A549 (cell line): ENCODE data around the gene MAPK11. TPM values are rescaled to one million over a fixed set of nuclear protein-coding genes. Genes with fewer than 3 reads are reported as not detected.

Source experiments
- ATAC-seq, 2 experiments: fragments of 200-7000 bp in 1 of 2; fragments of >200 bp in 1 of 2; cut with Nextera tagmentation in 1 of 2; cut with Tn5 transposase in 1 of 2; 3 replicates each; pipeline versions ENCODE4 v1.8.0 to v1.9.1; 2018 to 2020; ENCODE audit warnings: mild to moderate bottlenecking in 1 of 2, moderate library complexity in 1 of 2
- CTCF ChIA-PET: fragments of 300-600 bp; sonication (Branson Sonifier 250); formaldehyde crosslinking; extraction: SDS; loops from one replicate; lab custom pipeline; 2021; ENCODE audit warnings: antibody characterized with exemption, inconsistent platforms; lab: Yijun Ruan, JAX
- POLR2A ChIA-PET: fragments of 350-600 bp; formaldehyde crosslinking; extraction: SDS; loops from one replicate; lab custom pipeline; 2021; ENCODE audit warnings: antibody characterized with exemption, inconsistent platforms; lab: Yijun Ruan, JAX
- DNase-seq, 2 experiments: peaks; one replicate each; pipeline versions ENCODE4 v3.0.0 to v3.0.0-alpha.2; 2011 to 2016; ENCODE audit warnings: low read depth in 1 of 2, low spot score in 1 of 2
- FAIRE-seq: peaks from 2 replicates; lab custom pipeline; 2011; peaks lifted over from hg19 to GRCh38; lab: Jason Lieb, UNC
- H3K27ac ChIP-seq, 2 experiments: fragments of >200 bp; sonication (Bioruptor Twin); formaldehyde crosslinking; 3 replicates each; pipeline ENCODE4 v1.5.1; 2016 to 2017
- H3K4me1 ChIP-seq: fragments of >200 bp; sonication (Bioruptor Twin); formaldehyde crosslinking; 3 replicates; pipeline ENCODE4 v1.6.1; 2016
- H3K4me2 ChIP-seq: fragments of >200 bp; sonication (Bioruptor Twin); formaldehyde crosslinking; 3 replicates; pipeline ENCODE4 v1.6.1; 2016
- H3K4me3 ChIP-seq: fragments of >200 bp; sonication (Bioruptor Twin); formaldehyde crosslinking; 3 replicates; pipeline ENCODE4 v1.5.1; 2016
- H3K9me3 ChIP-seq: fragments of >200 bp; sonication (Bioruptor Twin); formaldehyde crosslinking; 3 replicates; pipeline ENCODE4 v1.6.1; 2016
- ATOH8 ChIP-seq: fragments of 250-450 bp; sonication (Bioruptor Pico); IDR thresholded peaks from 2 replicates; pipeline ENCODE4 v1.5.0; 2020; ENCODE audit warnings: low read depth, mild to moderate bottlenecking, moderate library complexity
- BCL3 ChIP-seq: fragments of >200 bp; sonication (Bioruptor Twin); formaldehyde crosslinking; IDR thresholded peaks from 3 replicates; pipeline ENCODE4 v1.6.1; 2016
- CTCF ChIP-seq: fragments of >200 bp; sonication (Bioruptor Twin); formaldehyde crosslinking; IDR thresholded peaks from 3 replicates; pipeline ENCODE4 v1.5.1; 2016
- ELK1 ChIP-seq: fragments of 150-350 bp; IDR thresholded peaks from 2 replicates; pipeline ENCODE4 v1.6.1; 2014; ENCODE audit warnings: low read depth, mild to moderate bottlenecking, low read length
- ESRRA ChIP-seq: fragments of 150-350 bp; IDR thresholded peaks from 2 replicates; pipeline ENCODE4 v1.6.1; 2014; ENCODE audit warnings: mild to moderate bottlenecking, low read length, borderline replicate concordance
- FOXS1 ChIP-seq: fragments of 250-450 bp; sonication (Bioruptor Pico); IDR thresholded peaks from 2 replicates; pipeline ENCODE4 v1.5.0; 2020; ENCODE audit warnings: mild to moderate bottlenecking, moderate library complexity
- HES2 ChIP-seq: fragments of >200 bp; sonication (Bioruptor Twin); formaldehyde crosslinking; IDR thresholded peaks from 2 replicates; pipeline ENCODE4 v1.6.1; 2016
- HMGXB4 ChIP-seq: fragments of 250-450 bp; sonication (Bioruptor Pico); IDR thresholded peaks from 2 replicates; pipeline ENCODE4 v1.5.0; 2021; ENCODE audit warnings: mild to moderate bottlenecking, moderate library complexity, borderline replicate concordance
- MYC ChIP-seq: IDR thresholded peaks from 2 replicates; pipeline ENCODE4 v1.6.1; 2012; ENCODE audit warnings: mild to moderate bottlenecking, inconsistent platforms, low read length, improper control_type of control experiment, borderline replicate concordance
- PBX3 ChIP-seq: IDR thresholded peaks from 2 replicates; pipeline ENCODE4 v1.6.1; 2012
- POLR2AphosphoS2 ChIP-seq: conservative IDR thresholded peaks from 2 replicates; pipeline ENCODE4 v1.6.1; 2012; ENCODE audit warnings: low read length, improper control_type of control experiment, inconsistent platforms
- RAD21 ChIP-seq, 2 experiments: fragments of >200 bp in 1 of 2; sonication (Bioruptor Twin) in 1 of 2; formaldehyde crosslinking in 1 of 2; IDR thresholded peaks in 1 of 2; conservative IDR thresholded peaks in 1 of 2; 2 replicates in 1 of 2; 3 replicates in 1 of 2; pipeline ENCODE4 v1.6.1; 2012 to 2018; ENCODE audit warnings: inconsistent platforms in 1 of 2
- RARB ChIP-seq: fragments of 250-450 bp; sonication (Bioruptor Pico); IDR thresholded peaks from 2 replicates; pipeline ENCODE4 v1.8.0; 2021; ENCODE audit warnings: mild to moderate bottlenecking, moderate library complexity
- RCOR1 ChIP-seq: fragments of 150-350 bp; IDR thresholded peaks from 2 replicates; pipeline ENCODE4 v1.6.1; 2014; ENCODE audit warnings: antibody characterized with exemption, low read length, low read depth
- RFX5 ChIP-seq: fragments of 450-650 bp; IDR thresholded peaks from 2 replicates; pipeline ENCODE4 v1.7.1; 2014; ENCODE audit warnings: antibody characterized with exemption, mild to moderate bottlenecking, moderate library complexity
- SREBF2 ChIP-seq: fragments of 450-650 bp; IDR thresholded peaks from 2 replicates; pipeline ENCODE4 v1.6.1; 2014; ENCODE audit warnings: mild to moderate bottlenecking, moderate library complexity
- TFCP2L1 ChIP-seq: fragments of 250-450 bp; sonication (Bioruptor Pico); IDR thresholded peaks from 2 replicates; pipeline ENCODE4 v1.5.0; 2021; ENCODE audit warnings: mild to moderate bottlenecking
- ZC3H11A ChIP-seq: fragments of 450-650 bp; IDR thresholded peaks from 2 replicates; pipeline ENCODE4 v1.6.1; 2014; ENCODE audit warnings: antibody characterized with exemption, mild to moderate bottlenecking
- ZNF302 ChIP-seq: fragments of 250-450 bp; sonication (Bioruptor Pico); IDR thresholded peaks from 2 replicates; pipeline ENCODE4 v1.9.0; 2021; ENCODE audit warnings: inconsistent platforms, mild to moderate bottlenecking, moderate library complexity
- ZSCAN20 ChIP-seq: fragments of 250-450 bp; sonication (Bioruptor Pico); IDR thresholded peaks from 2 replicates; pipeline ENCODE4 v1.8.0; 2022; ENCODE audit warnings: mild to moderate bottlenecking, moderate library complexity
- WGBS: methylation state at CpG from one replicate; pipeline ENCODE4 v1.1.6; 2017; ENCODE audit errors: missing lambda C conversion rate; 5-methylcytosine and 5-hydroxymethylcytosine counted together
- polyA plus RNA-seq, 4 experiments: library from polyadenylated mRNA; depleted of rRNA in 3 of 4; stranded (reverse); fragments of >200 nt; fragmentation: RNase III in 1 of 4; extraction: RNeasy Plus Mini Kit Qiagen cat#74134 plus additional on column Dnase treatment in 1 of 4; gene quantifications; 2 replicates in 3 of 4; 3 replicates in 1 of 4; pipeline ENCODE4 v1.2.3, GENCODE V29; 2011 to 2017

The MAPK11 gene
- polyA plus RNA-seq, 2 of the 4 experiments (the other 2 are of a cell fraction) = 1.6 to 5.5 TPM

GRCh38 chr22:50222508-50222907 is 47.7 kb downstream of the MAPK11 start:
- ATAC-seq = no peak
- Histone ChIP-seq H3K4me1 (no peaks in the 10 kb centered on the region), H3K9me3 (no peaks in the 10 kb centered on the region), H3K27ac (no peak overlapping the region), H3K4me3 (no peak overlapping the region), H3K4me2 (no peak overlapping the region)
- POLR2A ChIA-PET = no interaction called here
- FAIRE-seq = no peak
- WGBS = 78% methylated on average over 5 of the region's 8 CpGs
- TF ChIP-seq MYC (no peak), ZSCAN20 (CRISPR knock-in tag) (no peak), ZC3H11A (no peak), SREBF2 (no peak), CTCF (no peak), BCL3 (no peak), ELK1 (no peak), ZNF302 (CRISPR knock-in tag) (no peak), RFX5 (no peak), RCOR1 (no peak), RARB (CRISPR knock-in tag) (no peak), POLR2AphosphoS2 (no peak), TFCP2L1 (CRISPR knock-in tag) (no peak), RAD21 (conservative IDR thresholded peaks at IDR 0.05 in 1 of 2, IDR thresholded peaks at IDR 0.05 in 1 of 2) (no peak), PBX3 (no peak), ESRRA (no peak), FOXS1 (CRISPR knock-in tag) (no peak), ATOH8 (CRISPR knock-in tag) (no peak), HMGXB4 (CRISPR knock-in tag) (no peak), HES2 (no peak)
- CTCF ChIA-PET = interaction anchor here (1.1 kb wide), 1 partner anchor 12 kb away, joined by 3 read pairs; no protein-coding TSS in a partner anchor
- DNase-seq = no peak
